ENCODE results near the gene MPHOSPH9.
A peak's percentile ranks its signal among the peaks of the same experiment; 100 is the strongest.

MPHOSPH9 gene

GRCh38 chr12:123126294-123127181 lies 106.4 kb downstream of the MPHOSPH9 start:
- ChIA-PET CTCF (interaction anchor here (0.5 to 0.7 kb wide), 2 partner anchors 51 to 105 kb away, joined by 4 read pairs; no protein-coding TSS in a partner anchor), POLR2A (ENCODE audit: low non-redundant PET) (no interaction called here)
- H3K27ac ChIP-seq: peak overlapping the region; percentile 71
- TF ChIP-seq CTCF (conservative IDR thresholded peaks at IDR 0.05; ENCODE audit: low read depth): no peak
- peak; percentile 92 for DNase-seq (ENCODE audit: low spot score)

- no peak for DNase-seq (ENCODE audit: low spot score)
- TF ChIP-seq CTCF (conservative IDR thresholded peaks at IDR 0.05; ENCODE audit: low read depth): no peak
- POLR2A ChIA-PET (ENCODE audit: low non-redundant PET): interaction anchor here (0.5 kb wide), 2 partner anchors 59 to 287 kb away, joined by 3 to 4 read pairs; no protein-coding TSS in a partner anchor
- CTCF ChIA-PET: interaction anchor here (0.7 kb wide), 1 partner anchor 30 kb away, joined by 3 read pairs; no protein-coding TSS in a partner anchor
- no peak overlapping the region for H3K27ac ChIP-seq
Observed at GRCh38 chr12:123122626-123123025, 110.3 kb downstream of the MPHOSPH9 start.

GRCh38 chr12:123121670-123122069 lies 111.3 kb downstream of the MPHOSPH9 start:
- H3K27ac ChIP-seq: no peak overlapping the region
- no peak for TF ChIP-seq CTCF (conservative IDR thresholded peaks at IDR 0.05; ENCODE audit: low read depth)
- DNase-seq (ENCODE audit: low spot score): no peak
- ChIA-PET POLR2A (ENCODE audit: low non-redundant PET) (no interaction called here), CTCF (no interaction called here)

GRCh38 chr12:123120452-123121166 lies 112.3 kb downstream of the MPHOSPH9 start:
- no peak for DNase-seq (ENCODE audit: low spot score)
- H3K27ac ChIP-seq: 0 out of 2 replicates have a peak overlapping the region, but pooled peaks have one; percentile 14
- ChIA-PET POLR2A (ENCODE audit: low non-redundant PET) (no interaction called here), CTCF (no interaction called here)
- TF ChIP-seq CTCF (conservative IDR thresholded peaks at IDR 0.05; ENCODE audit: low read depth): no peak

GRCh38 chr12:123119808-123120207 lies 113.1 kb downstream of the MPHOSPH9 start:
- TF ChIP-seq CTCF (conservative IDR thresholded peaks at IDR 0.05; ENCODE audit: low read depth): no peak
- POLR2A ChIA-PET (ENCODE audit: low non-redundant PET): no interaction called here
- CTCF ChIA-PET: no interaction called here
- no peak overlapping the region for H3K27ac ChIP-seq
- DNase-seq (ENCODE audit: low spot score): no peak

GRCh38 chr12:123118497-123118896 lies 114.4 kb downstream of the MPHOSPH9 start:
- TF ChIP-seq CTCF (conservative IDR thresholded peaks at IDR 0.05; ENCODE audit: low read depth): no peak
- DNase-seq (ENCODE audit: low spot score): no peak
- ChIA-PET CTCF (no interaction called here), POLR2A (ENCODE audit: low non-redundant PET) (no interaction called here)
- no peak overlapping the region for H3K27ac ChIP-seq
